Measurements from ENCODE around the gene PRSS12. TPM values are rescaled to one million over a fixed set of nuclear protein-coding genes. Genes with fewer than 3 reads are reported as not detected.

The PRSS12 gene
- total RNA-seq, 1 experiment from 2014 or later = 13.8 TPM

GRCh38 chr4:118249890-118250289 lies 102.9 kb downstream of the PRSS12 start (continued):
- TF ChIP-seq CEBPB (IDR thresholded peaks at IDR 0.05; ENCODE audit: low read depth) (no peak), ZFX (IDR thresholded peaks at IDR 0.05) (no peak), FOSL1 (IDR thresholded peaks at IDR 0.05; ENCODE audit: low read depth) (no peak), EGR1 (IDR thresholded peaks at IDR 0.05; ENCODE audit: low read depth) (no peak), CTCF (IDR thresholded peaks at IDR 0.05 in 2 of 3, conservative IDR thresholded peaks at IDR 0.05 in 1 of 3; ENCODE audit: borderline replicate concordance in 1 of 3, insufficient read depth in 1 of 3, low read depth in 2 of 3, low read length in 2 of 3) (no peak)

- intact Hi-C loops (cut with micrococcal nuclease) = no loop called here
- no peaks in the 10 kb centered on the region for H3K4me1 ChIP-seq (ENCODE audit: control insufficient read depth in 1 of 2, insufficient read depth in 2 of 2, low read length in 2 of 2)
- no peak overlapping the region for H3K27ac ChIP-seq (ENCODE audit: low read depth, low read length)
- no peak for TF ChIP-seq ZFX (IDR thresholded peaks at IDR 0.05)
- TF ChIP-seq ATF3 (IDR thresholded peaks at IDR 0.05) = no peak
- no peak for TF ChIP-seq POLR2AphosphoS5 (IDR thresholded peaks at IDR 0.05; ENCODE audit: low read depth, low read length)
- TF ChIP-seq CEBPB (IDR thresholded peaks at IDR 0.05; ENCODE audit: low read depth) = no peak
- TF ChIP-seq ZBTB33 (IDR thresholded peaks at IDR 0.05; ENCODE audit: extremely low read depth, insufficient replicate concordance, low read length) = no peak
- no peak for TF ChIP-seq SRF (IDR thresholded peaks at IDR 0.05; ENCODE audit: low read depth)
- no peak for TF ChIP-seq TCF7L2 (IDR thresholded peaks at IDR 0.05; ENCODE audit: borderline replicate concordance, extremely low read depth, insufficient read depth, insufficient read length)
- no peak for TF ChIP-seq ELF1 (IDR thresholded peaks at IDR 0.05; ENCODE audit: borderline replicate concordance, low read depth)
- H3K9me2 ChIP-seq (ENCODE audit: insufficient read depth) = no peaks in the 10 kb centered on the region
- H3K9ac ChIP-seq (ENCODE audit: low read length) = no peak overlapping the region
- no peaks in the 10 kb centered on the region for H3K9me3 ChIP-seq (ENCODE audit: control insufficient read depth in 1 of 2, insufficient read depth in 1 of 2, low read depth in 1 of 2, low read length in 2 of 2)
- no peaks in the 10 kb centered on the region for H3K27me3 ChIP-seq (ENCODE audit: insufficient read depth, low read length)
- no peaks in the 10 kb centered on the region for H4K20me1 ChIP-seq (ENCODE audit: insufficient read depth)
- ATAC-seq (no peak), DNase-seq (ENCODE audit: low read depth, low spot score) (no peak)
- H3K4me2 ChIP-seq (ENCODE audit: low read length) = no peak overlapping the region
- no peaks in the 10 kb centered on the region for H3K79me2 ChIP-seq (ENCODE audit: insufficient read depth, low read length)
- CTCF ChIA-PET = no interaction called here
- H2AFZ ChIP-seq (ENCODE audit: low read depth, low read length, poor library complexity, severe bottlenecking) = no peak overlapping the region
- BruUV-seq (replicated peaks) = no TSS peak
- no peaks in the 10 kb centered on the region for H3K36me3 ChIP-seq (ENCODE audit: control insufficient read depth in 1 of 2, insufficient read depth in 2 of 2, low read length in 2 of 2)
- H3K4me3 ChIP-seq (replicated peaks in 1 of 2; ENCODE audit: low read depth in 1 of 2, low read length in 2 of 2) = no peak overlapping the region
- RAD21 ChIA-PET (ENCODE audit: low non-redundant PET in 1 of 2, low total read pairs in 2 of 2, uncharacterized antibody in 2 of 2, unreplicated experiment in 2 of 2) = no interaction called here
- POLR2A ChIA-PET = no interaction called here
Measured at GRCh38 chr4:118237531-118237930, 115.3 kb downstream of the PRSS12 start.
